Adrenal gland (tissue), 5 donors: ENCODE measurements around the gene SNED1.

Experiments
- CTCF ChIP-seq, 6 experiments: fragments of 450-650 bp in 4 of 6; fragments of 200-600 bp in 2 of 6; sonication (generic) in 1 of 6; IDR thresholded peaks; 1 replicate in 5 of 6; 2 replicates in 1 of 6; pipeline versions ENCODE4 v1.5.1 to v1.8.0; 2016 to 2021; ENCODE audit warnings: antibody characterized with exemption in 6 of 6, mild to moderate bottlenecking in 2 of 6, moderate library complexity in 1 of 6
- POLR2A ChIP-seq, 2 donors: fragments of 450-650 bp; IDR thresholded peaks; one replicate each; pipeline ENCODE4 v1.6.1; 2017; ENCODE audit warnings: antibody characterized with exemption in 2 of 2, mild to moderate bottlenecking in 2 of 2, moderate library complexity in 1 of 2
- donor health status: DM: no; HTN: no; CAD: no.

GRCh38 chr2:241091734-241092445, 93.5 kb downstream of the SNED1 start:
- no peak for TF ChIP-seq CTCF (IDR thresholded peaks at IDR 0.05)
- no peak for TF ChIP-seq POLR2A (IDR thresholded peaks at IDR 0.05)
